IPS-NIHi7 (cell line): ENCODE measurements around the gene PON3.
"Not testable (repeated sequence)": the region's sequence is repeated elsewhere in the genome, so short reads cannot be mapped to it uniquely, and the experiment has no call there.

ENCODE experiments used
- DNase-seq: peaks from one replicate; pipeline ENCODE4 v3.0.0; 2012; ENCODE audit warnings: mixed read lengths; ENCODE audit errors: extremely low spot score

Gene PON3

DNA sequence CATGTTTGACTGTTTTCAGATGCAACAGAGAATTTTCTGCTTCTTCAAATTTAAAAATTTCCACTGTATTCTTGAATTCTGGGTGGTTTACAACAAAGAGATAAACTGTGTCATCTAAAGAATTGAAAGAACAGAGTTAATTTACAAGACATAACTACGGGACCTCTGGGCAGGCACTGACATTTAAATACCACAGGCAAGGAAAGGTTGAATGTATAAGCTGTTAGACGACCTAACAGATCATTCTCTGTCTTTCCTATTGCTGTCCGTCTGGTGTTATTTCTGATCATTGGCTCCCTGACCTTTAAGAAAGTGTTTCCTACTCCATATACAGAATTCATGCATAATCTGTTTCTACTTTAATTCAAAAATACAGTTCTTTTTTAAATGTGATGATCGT lies 15.5 kb upstream of the PON3 start:
- DNase-seq, result no peak

DNA sequence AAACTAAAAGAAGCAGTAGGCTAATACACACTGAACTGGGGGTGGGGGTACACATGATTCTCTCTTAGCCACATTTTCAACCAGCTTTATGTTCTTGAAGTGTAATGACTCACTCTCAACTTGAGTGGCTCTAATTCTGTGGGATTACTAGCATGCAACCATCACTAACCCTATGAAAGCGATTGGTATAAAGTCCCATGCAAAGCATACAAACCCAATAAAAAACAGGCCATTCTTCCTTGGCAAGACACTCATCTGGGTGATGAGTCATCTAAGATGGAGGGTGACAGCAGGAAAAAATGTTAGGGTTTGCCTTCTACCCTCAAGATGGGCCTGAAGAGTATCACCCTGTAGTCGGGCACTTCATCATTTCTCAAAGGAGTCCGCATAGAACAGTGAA lies 14.9 kb upstream of the PON3 start:
- no peak for DNase-seq

DNA sequence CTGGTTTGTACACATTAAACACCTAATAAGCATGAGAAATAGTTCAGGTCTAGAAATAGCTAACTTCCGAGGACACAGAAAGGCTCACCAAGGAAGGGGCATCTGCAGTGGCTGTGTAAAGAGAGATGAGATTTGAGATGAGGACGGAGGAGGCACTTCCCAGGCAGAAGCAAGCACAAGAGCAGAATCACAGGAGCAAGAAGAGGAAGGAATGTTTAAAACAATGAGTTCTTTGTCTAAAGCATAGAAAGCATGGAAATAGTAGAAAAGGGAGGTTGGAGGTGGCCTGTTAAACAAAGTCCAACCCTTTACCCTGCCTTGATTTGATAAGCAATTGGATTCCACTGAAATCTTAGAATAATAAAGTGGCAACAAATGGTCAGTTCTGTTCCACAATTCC lies 11.6 kb upstream of the PON3 start:
- no peak for DNase-seq

DNA sequence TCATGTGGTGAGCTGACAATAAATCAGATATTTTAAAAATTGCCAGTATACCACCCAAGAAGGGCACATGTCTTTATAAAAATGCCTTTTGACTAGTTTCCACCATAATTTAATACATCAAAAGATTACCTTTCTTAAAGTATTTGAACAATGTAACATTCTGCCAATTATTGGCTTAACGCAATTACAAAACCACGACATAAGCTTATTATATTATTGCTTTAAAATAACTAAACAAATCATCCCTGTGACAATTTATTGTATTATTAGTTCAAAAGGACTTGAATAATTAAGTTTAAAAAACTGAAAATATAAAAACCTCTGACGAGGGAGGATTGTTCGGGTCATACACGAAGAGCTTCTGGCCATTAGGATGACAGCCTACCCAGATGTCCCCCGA lies 9.6 kb upstream of the PON3 start:
- DNase-seq, result no peak

DNA sequence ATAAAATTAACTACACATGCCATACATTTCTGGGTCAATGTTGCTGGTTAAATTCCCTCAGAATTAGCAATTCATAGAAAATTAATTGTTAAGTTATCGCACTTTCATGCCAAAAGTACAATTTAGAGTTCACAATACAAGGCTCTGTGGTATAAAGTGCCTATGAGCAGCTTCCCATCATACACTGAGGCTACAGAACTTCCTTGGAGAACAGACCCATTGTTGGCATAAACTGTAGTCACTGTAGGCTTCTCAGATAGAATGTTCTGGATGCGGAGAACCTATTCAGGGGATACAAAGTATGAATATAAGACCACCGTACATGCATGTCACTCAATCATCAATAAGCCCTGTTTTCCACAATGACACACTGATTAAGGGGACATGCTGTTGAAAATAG lies 9.0 kb upstream of the PON3 start:
- DNase-seq, result no peak

DNA sequence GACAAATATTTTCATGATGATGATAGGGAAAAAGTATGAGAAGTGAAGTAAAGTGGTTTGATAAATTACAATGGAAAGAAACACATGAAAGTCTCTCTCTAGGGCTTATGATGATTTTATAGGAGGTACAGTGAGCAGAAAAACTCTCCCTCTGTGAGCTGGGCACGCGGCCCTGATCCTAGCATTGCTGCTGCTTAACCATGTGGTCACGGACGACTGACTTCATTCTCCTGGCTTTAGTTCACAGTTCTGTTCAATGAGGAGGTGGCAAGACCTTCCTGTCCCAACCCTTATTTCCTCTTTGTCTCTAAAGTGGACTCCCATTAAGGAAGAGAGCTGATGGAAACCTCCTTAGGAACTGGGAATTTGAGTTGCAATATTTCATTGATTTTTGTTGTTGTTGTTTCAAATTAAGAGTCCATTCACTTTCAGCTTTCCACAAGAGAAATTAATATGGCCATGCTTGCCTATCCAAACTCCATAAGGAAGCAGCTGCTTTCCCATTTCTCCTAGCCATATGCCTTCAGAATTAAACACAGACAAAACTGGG lies 8.2 kb upstream of the PON3 start:
- DNase-seq, result no peak

DNA sequence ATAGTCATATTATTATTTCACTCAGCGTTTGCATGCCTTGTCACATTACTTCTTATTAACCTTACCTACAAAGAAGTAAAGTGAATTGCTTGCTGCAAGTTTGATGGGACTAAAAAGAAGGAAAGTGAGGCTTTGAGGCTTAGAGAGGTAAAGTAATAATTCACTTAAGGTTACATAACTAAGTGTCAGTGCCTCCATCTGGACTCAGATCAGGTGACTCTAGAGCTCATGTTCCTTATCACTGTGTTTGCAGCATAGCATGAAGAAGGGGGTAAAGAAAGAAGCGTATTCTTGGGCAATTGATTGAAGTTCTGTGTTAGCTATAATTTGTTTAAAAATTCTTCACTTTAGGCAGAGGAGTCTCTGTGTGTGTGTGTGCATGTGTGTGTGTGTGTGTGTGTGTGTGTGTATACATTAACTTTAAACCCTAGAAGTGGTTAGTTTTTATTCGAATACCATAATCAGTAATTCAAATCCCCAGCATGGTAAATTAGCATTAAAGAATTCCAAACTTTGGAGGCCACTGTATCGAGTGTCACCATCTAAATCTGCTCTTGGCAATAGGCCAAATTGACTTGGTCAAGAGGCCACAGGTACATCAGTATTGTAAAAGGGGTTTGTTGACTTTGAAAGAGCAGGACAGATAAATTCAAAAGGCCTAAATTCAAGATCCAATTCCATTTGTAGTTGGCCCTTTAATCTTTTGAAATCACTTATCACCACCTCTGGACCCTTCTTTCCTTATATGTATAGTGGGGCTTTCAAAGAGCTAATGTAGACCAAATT lies 2.2 kb upstream of the PON3 start:
- no peak for DNase-seq

DNA sequence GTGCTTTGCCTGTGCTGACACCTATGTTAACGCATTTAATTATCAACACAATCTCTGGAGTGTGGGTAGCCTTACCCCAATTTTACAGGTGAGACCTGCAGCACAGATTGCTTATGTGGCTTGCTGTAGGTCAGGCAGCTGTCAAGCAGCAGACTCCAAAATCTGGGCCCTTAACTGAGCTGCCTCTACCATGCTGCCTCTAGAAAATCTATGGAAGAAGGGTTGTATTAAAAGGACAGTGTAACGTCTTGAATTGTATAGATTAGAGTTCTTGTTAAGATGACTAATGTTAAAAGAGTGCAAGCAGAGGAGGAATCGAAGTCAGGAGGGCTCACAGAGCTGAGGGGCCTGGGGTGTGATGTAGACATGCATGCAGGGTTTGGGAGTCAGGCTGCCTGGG lies 1.2 kb upstream of the PON3 start:
- no peak for DNase-seq

DNA sequence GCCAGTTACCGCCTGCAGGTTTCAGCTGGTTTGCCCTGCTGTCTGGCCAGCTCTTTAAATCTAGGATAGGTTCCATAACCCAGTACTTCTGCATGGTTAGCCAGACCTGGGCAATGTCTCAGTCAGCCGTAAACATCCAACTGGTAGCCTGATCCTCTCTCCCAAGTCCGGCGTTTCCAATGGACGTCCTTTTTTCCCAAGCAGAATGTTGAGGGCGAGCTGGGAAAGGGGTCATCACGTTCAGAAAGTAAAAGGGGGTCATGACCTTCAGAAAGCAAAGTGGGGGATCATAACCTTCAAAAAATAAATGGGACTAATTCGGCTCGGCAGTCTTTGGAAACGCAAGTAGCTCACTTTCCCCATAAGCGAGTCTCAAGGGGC lies 430 bp downstream of the PON3 start:
- no peak for DNase-seq

DNA sequence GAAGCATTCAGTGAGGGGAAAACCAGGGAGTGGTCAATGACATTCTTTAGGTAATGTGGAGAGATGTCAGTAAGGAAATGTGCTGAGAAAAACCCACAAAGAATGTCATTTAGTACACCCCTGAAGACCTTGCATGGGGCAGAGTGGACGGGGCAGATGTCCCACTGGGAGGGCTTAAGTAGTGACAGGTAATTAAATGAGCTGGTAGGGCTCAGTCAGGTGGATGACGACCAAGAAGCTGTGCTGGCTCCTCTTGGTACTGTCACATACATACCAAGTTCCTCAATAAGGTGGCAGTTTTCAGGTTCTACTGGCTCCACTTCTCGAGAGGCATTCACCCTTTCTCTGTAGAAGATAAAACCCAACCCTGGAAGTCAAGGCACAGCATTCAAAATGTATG lies 1.8 kb downstream of the PON3 start:
- no peak for DNase-seq

DNA sequence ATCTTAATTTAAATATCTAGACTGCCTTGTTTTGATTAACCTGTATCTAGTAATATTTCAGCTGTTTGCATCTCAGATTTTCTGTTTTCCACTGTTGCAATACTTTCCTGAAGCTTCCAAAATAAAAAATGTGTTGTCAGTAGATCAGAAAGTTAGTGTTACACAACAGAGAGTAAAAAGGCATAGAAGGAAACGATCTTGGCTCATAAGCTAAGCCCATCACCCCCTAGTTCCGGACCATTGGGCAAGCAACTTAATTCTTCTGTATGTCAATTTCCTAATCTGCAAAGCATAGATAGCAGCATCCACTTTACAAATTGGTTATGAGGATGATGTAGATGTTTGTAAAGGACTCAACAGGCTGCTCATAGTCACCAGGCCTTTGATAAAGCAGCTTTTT lies 4.4 kb downstream of the PON3 start:
- DNase-seq, result no peak

DNA sequence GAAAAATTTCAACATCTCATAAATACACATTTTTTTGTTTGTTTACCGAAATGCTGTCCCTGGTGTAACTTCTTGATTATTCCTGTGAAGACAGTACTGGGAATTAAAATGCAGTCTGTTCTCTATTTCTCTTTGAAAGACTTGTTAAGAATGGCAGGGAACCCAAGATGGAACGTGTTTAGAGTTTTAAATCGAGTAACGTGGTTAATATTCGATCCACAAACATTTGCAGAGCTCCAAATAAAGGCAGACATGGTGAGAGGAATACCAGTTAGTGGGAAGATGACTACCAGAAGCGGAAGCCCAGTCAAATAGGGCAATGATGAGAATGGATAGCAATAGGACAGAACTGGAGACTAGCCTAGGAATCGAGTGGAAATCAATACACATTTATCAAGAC lies 6.7 kb downstream of the PON3 start:
- DNase-seq, result no peak

DNA sequence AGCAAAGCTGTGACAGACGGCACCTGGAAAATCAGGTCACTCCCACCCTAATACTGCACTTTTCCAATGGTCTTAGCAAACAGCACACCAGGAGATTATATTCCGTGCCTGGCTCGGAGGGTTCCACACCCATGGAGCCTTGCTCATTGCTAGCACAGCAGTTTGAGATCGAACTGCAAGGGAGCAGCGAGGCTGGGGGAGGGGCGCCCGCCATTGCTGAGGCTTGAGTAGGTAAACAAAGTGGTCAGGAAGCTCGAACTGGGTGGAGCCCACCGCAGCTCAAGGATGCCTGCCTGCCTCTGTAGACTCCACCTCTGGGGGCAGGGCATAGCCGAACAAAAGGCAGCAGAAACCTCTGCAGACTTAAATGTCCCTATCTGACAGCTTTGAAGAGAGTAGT lies 16.7 kb downstream of the PON3 start:
- not testable (repeated sequence) for DNase-seq

DNA sequence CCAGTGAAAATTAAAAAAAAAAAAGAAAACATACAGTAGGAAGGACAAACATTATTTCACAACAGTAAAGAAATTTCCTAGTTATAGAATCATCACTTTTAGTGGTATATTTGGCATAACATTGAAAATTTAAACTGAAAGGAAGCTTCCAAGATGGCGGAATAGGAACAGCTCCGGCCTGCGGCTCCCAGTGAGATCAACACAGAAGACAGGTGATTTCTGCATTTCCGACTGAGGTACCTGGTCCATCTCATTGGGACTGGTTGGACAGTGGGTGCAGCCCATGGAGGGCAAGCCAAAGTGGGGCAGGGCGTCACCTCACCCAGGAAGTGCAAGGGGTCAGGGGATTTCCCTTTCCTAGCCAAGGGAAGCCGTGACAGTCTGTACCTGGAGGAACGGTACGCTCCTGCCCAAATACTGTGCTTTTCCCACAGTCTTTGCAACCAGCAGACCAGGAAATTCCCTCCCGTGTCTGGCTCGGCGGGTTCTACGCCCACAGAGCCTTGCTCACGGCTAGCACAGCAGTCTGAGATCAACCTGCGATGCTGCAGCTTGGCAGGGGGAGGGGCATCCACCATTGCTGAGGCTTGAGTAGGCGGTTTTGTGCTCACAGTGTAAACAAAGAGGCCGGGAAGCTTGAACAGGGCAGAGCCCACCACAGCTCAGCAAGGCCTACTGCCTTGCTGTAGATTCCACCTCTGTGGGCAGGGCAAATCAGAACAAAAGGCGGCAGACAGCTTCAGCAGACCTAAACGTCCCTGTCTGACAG lies 19.4 kb downstream of the PON3 start:
- DNase-seq, result no peak

DNA sequence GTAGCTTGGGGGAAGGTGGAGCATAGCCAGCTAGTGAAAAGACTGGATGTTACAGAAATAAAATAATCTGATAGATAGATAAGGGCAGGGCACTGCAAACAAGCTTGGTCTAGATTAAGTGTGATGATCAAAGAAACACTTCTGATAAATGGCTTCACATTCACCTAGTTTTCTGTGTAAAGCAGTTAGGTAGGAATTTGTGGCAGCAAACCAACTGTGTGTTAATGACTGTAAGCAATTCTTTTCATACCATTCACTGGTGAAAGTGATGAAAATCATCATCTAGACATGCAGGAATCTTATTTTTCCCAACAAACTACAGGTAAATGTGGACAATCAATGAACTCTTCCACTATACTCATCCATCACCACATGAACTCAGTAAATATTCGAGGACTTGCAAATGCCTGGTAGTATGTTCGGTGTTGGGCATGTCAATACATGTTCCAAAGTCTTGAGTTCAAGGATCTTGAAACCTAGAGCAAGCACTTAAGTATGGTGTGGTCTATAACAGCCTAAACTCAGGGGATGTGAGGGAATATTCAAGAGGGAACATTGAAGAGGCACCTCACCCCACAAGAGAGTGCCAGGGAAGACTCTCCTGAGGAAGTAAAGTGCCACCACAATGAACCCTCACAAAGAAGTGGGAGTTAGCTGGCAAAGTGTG lies 20.5 kb downstream of the PON3 start:
- no peak for DNase-seq

DNA sequence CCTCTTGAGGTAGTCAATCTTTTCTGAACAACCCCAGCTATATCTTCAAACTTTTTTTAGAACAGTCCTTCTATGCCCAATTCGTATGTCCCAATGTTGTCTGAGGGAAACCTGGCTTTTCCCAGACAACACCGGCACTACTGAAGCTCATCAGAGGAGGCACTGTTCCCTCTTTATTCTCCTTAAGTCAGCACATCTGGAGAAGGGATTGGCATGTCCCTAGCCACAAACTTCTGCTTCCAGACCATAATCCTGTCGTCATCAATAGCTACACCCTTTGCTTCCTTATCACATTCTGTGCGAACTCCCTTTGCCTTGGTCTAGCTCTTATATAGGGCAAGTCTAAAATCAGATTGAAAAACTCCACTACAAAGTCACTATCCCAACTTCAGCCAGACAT lies 22.9 kb downstream of the PON3 start:
- DNase-seq, result no peak

DNA sequence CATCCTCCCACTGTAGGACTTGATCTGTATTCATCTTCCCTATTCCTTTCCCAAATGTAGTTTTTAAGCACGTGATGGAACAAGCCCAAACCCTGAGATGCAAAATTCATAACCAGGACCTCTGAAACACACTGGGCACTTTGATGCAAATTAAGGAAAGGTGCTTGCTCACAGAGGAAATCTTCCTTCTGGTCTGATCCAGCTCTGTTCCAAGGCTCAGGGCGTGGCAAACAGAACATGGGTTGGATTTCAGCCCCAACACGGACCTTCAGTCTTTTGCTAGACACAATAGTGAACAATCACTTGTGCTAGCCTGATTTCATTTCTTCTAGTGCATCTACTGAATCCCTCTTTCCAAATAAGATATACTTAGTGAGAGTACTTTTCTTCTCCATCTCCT lies 27.9 kb downstream of the PON3 start:
- DNase-seq, result no peak

DNA sequence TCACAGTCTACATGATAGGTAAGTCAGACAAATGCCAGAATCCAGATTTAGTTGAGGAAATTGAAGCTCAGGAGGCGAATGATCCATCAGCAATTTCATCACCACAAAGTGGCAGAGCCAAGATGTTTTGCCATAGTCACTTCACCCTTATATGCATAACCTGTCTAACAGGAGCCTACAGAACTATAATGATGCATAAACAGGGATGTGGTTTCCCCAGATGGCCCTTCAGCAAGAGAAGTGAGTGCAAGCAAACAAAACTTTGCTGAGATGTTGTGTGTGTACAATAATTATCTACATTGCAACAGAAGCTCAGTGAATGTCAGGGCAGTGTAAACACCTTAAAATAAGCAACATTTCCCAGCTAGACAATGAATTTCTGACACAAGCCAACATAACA lies 28.6 kb downstream of the PON3 start:
- DNase-seq, result no peak

DNA sequence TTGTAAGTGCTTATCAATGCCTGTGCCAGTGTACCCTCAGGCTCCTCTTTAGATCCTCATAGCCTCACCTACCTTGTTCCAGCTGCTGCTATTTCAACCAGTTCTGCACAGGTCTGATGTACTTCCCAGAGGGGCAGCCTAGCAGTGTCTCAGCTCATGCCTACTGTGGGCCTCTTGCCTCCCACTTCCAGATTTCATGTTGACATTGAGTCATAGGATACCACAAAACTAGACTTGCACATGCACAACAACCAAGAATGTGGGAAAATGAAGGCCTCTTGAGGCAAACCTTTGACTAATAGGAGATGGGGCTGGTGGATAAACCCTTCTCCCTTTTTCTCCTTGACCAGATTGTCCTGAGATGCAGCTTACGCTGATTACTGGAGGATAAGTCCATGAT lies 31.0 kb downstream of the PON3 start:
- DNase-seq, result no peak

DNA sequence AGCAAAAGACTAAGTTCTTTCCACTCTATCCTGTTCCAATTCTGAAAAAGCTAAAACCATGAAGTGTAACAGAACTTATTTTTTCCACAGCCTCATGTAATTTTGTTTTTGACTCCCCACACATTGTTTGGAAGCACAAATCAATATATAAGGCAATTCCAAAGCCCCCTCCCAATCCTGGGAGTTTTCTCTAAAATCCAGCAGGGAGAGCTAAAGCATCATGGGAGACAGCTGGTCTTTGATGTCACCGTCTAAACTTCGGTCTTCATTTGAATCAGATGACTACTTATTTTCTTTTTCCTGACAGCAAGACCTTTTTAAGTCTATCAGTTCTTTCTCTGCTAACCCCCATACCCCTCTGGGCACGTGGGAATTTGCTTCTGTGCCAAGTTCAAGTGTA lies 38.6 kb downstream of the PON3 start:
- peak; percentile 12 for DNase-seq

DNA sequence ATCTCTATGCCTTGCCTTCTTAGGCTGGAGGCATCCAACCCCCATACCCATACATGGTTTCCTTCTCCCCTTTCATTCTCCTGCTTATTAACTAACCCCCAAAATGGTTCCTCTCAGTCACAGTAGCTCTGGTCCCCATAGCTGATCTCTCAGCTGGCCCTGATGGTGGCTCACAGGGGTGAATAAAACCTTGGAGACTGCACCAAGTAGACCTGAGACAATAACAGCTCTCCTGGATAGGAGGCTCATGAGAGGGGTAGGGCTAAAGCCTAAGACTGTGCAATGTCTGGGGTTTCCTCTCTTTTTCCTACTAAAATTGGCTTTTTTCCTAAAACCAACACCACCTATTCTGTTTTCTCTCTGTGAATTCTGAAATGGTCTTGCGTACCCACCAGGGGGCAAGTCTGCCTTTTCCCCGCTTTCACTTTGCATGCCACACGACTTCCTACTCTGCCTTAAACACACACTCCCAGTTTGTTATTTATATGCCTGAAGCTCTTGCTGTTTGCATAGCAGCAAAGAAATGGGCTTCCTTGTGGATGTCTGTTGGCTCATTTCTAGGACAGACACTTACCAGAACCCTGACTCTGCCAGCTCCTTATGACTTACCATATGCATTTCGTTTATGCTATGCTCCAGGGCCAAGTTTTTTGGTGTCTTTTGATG lies 53.4 kb downstream of the PON3 start:
- DNase-seq, result peak; percentile 51

DNA sequence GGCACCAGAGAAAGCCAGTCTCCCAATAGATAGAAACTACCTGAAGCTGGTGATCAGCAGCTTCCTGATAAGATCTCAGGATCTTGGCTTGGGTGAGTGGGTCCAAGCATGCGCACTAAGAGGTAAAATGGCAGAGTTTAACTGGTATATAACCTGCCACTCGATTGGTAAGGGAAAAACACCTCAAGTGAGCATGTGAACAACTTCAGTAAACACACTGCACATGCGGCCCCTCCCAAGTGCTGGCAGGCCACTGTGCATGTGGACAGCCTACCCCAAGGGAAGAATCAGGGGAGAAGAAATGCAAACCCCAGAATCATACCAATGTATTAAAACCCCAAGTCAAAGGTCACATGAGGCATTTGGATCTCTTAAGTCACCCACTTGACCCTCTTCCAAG lies 54.1 kb downstream of the PON3 start:
- no peak for DNase-seq
